H1 (cell line): Measurements from ENCODE around the gene DCTN2. TPM values are rescaled to one million over a fixed set of nuclear protein-coding genes. Genes with fewer than 3 reads are reported as not detected.

Experiments used
- CTCF ChIA-PET: fragments of 300-600 bp; sonication (Branson Sonifier 250); formaldehyde crosslinking; loops from one replicate; lab custom pipeline; 2021; ENCODE audit not compliant: partially characterized antibody; lab: Charles Lee
- POLR2A ChIA-PET: fragments of 300-600 bp; sonication (Branson Sonifier 250); formaldehyde crosslinking; loops from one replicate; lab custom pipeline; 2021; ENCODE audit warnings: inconsistent platforms; ENCODE audit not compliant: partially characterized antibody; lab: Charles Lee
- DNase-seq, 2 experiments: peaks; one replicate each; pipeline versions ENCODE4 v3.0.0 to v3.0.0-alpha.2; 2010 to 2022; ENCODE audit warnings: low spot score in 2 of 2, low read depth in 1 of 2, mixed read lengths in 1 of 2
- FAIRE-seq: peaks from 2 replicates; lab custom pipeline; 2011; peaks lifted over from hg19 to GRCh38; lab: Jason Lieb, UNC
- H2AFZ ChIP-seq: 2 replicates; pipeline ENCODE4 v1.8.1; 2012; ENCODE audit warnings: low read length, inconsistent platforms
- H2AK5ac ChIP-seq: 2 replicates; pipeline ENCODE4 v1.6.1; 2013; ENCODE audit warnings: low read depth, low read length
- H2BK120ac ChIP-seq: replicated peaks from 2 replicates; pipeline ENCODE3; 2013; ENCODE audit warnings: low read depth, low read length, inconsistent platforms
- H2BK12ac ChIP-seq: 2 replicates; pipeline ENCODE4 v1.6.1; 2013; ENCODE audit warnings: low read depth, low read length
- H2BK15ac ChIP-seq: 2 replicates; pipeline ENCODE4 v1.6.1; 2013; ENCODE audit warnings: low read length
- H2BK20ac ChIP-seq: 2 replicates; pipeline ENCODE4 v1.6.1; 2013; ENCODE audit warnings: low read length
- H2BK5ac ChIP-seq: 2 replicates; pipeline ENCODE4 v1.6.1; 2013; ENCODE audit warnings: low read depth, low read length
- H3K14ac ChIP-seq: 2 replicates; pipeline ENCODE4 v1.6.1; 2013; ENCODE audit warnings: inconsistent platforms; ENCODE audit not compliant: insufficient read length
- H3K18ac ChIP-seq: 2 replicates; pipeline ENCODE4 v1.6.1; 2013; ENCODE audit warnings: low read length; ENCODE audit errors: extremely low read depth
- H3K23ac ChIP-seq: 2 replicates; pipeline ENCODE4 v1.6.1; 2013; ENCODE audit warnings: inconsistent platforms; ENCODE audit not compliant: insufficient read length
- H3K23me2 ChIP-seq: 2 replicates; pipeline ENCODE4 v1.6.1; 2013; ENCODE audit warnings: low read depth, low read length
- H3K27ac ChIP-seq: 2 replicates; pipeline ENCODE4 v1.6.1; 2011; ENCODE audit warnings: low read depth, low read length, inconsistent platforms
- H3K27me3 ChIP-seq, 4 experiments: replicated peaks in 1 of 4; 1 replicate in 1 of 4; 2 replicates in 3 of 4; pipeline versions ENCODE4 v1.6.1 to v1.8.1; 2011 to 2013; ENCODE audit warnings: low read length in 3 of 4, mild to moderate bottlenecking in 3 of 4, inconsistent platforms in 2 of 4, mixed read lengths in 2 of 4, moderate library complexity in 1 of 4; ENCODE audit not compliant: control insufficient read depth in 3 of 4, insufficient read depth in 3 of 4; ENCODE audit errors: extremely low read depth in 1 of 4
- H3K36me3 ChIP-seq, 4 experiments: 2 replicates each; pipeline versions ENCODE4 v1.6.1 to v1.8.1; 2011 to 2013; ENCODE audit warnings: mild to moderate bottlenecking in 4 of 4, low read length in 3 of 4, moderate library complexity in 2 of 4, control low read depth in 1 of 4, inconsistent platforms in 1 of 4; ENCODE audit not compliant: insufficient read depth in 4 of 4, control insufficient read depth in 2 of 4
- H3K4ac ChIP-seq: replicated peaks from 2 replicates; pipeline ENCODE3; 2013; ENCODE audit warnings: low read length, low read depth, mixed read lengths, inconsistent platforms; ENCODE audit not compliant: insufficient read length
- H3K4me1 ChIP-seq, 4 experiments: replicated peaks in 1 of 4; 1 replicate in 1 of 4; 2 replicates in 3 of 4; pipeline versions ENCODE4 v1.6.1 to v1.8.1; 2011 to 2013; ENCODE audit warnings: low read length in 3 of 4, inconsistent platforms in 2 of 4, mixed read lengths in 1 of 4; ENCODE audit not compliant: insufficient read depth in 4 of 4, control insufficient read depth in 3 of 4
- H3K4me2 ChIP-seq, 2 experiments: 2 replicates each; pipeline versions ENCODE4 v1.6.1 to v1.8.1; 2011 to 2013; ENCODE audit warnings: low read depth in 2 of 2, low read length in 2 of 2, control low read depth in 1 of 2, inconsistent platforms in 1 of 2, mild to moderate bottlenecking in 1 of 2; ENCODE audit not compliant: insufficient read depth in 1 of 2
- H3K4me3 ChIP-seq, 4 experiments: fragments of 200-600, 300-600 bp in 1 of 4; sonication (generic), shearing (Covaris generic), sonication (Bioruptor Twin) in 1 of 4; 2 replicates each; pipeline versions ENCODE4 v1.5.1 to v1.8.1; 2011 to 2016; ENCODE audit warnings: low read length in 4 of 4, low read depth in 3 of 4, control low read depth in 2 of 4, inconsistent platforms in 2 of 4, mild to moderate bottlenecking in 2 of 4, mixed read lengths in 1 of 4, moderate library complexity in 1 of 4; ENCODE audit not compliant: insufficient read depth in 2 of 4; ENCODE audit errors: extremely low read depth in 1 of 4
- H3K56ac ChIP-seq: replicated peaks from 2 replicates; pipeline ENCODE3; 2013; ENCODE audit warnings: low read depth, mild to moderate bottlenecking, mixed read lengths, low read length, inconsistent platforms; ENCODE audit not compliant: insufficient read length
- H3K79me1 ChIP-seq: 2 replicates; pipeline ENCODE4 v1.6.1; 2013; ENCODE audit warnings: low read depth, low read length, control low read depth
- H3K79me2 ChIP-seq, 2 experiments: 2 replicates each; pipeline versions ENCODE4 v1.6.1 to v1.8.1; 2012 to 2013; ENCODE audit warnings: low read length in 2 of 2, mild to moderate bottlenecking in 2 of 2, inconsistent platforms in 1 of 2; ENCODE audit not compliant: insufficient read depth in 2 of 2, control insufficient read depth in 1 of 2
- H3K9ac ChIP-seq, 4 experiments: replicated peaks in 1 of 4; 1 replicate in 1 of 4; 2 replicates in 3 of 4; pipeline versions ENCODE4 v1.6.1 to v1.8.1; 2011 to 2013; ENCODE audit warnings: low read depth in 3 of 4, low read length in 3 of 4, control low read depth in 2 of 4, mild to moderate bottlenecking in 2 of 4, moderate library complexity in 2 of 4, inconsistent platforms in 1 of 4; ENCODE audit errors: extremely low read depth in 1 of 4
- H3K9me3 ChIP-seq, 2 experiments: 2 replicates each; pipeline versions ENCODE4 v1.6.1 to v1.8.1; 2012 to 2013; ENCODE audit warnings: mild to moderate bottlenecking in 2 of 2, moderate library complexity in 2 of 2, control low read depth in 1 of 2, inconsistent platforms in 1 of 2, low read depth in 1 of 2, low read length in 1 of 2, mixed read lengths in 1 of 2; ENCODE audit not compliant: insufficient read depth in 2 of 2
- H4K20me1 ChIP-seq, 2 experiments: replicated peaks in 1 of 2; 2 replicates each; pipeline versions ENCODE3 to v1.8.1; 2011 to 2013; ENCODE audit warnings: inconsistent platforms in 2 of 2, low read length in 2 of 2, mild to moderate bottlenecking in 1 of 2; ENCODE audit not compliant: insufficient read depth in 2 of 2, control insufficient read depth in 1 of 2
- H4K5ac ChIP-seq: 2 replicates; pipeline ENCODE4 v1.6.1; 2013; ENCODE audit warnings: low read length, low read depth, mixed read lengths, inconsistent platforms; ENCODE audit not compliant: insufficient read length
- H4K8ac ChIP-seq: 2 replicates; pipeline ENCODE4 v1.8.0; 2013; ENCODE audit warnings: mild to moderate bottlenecking, moderate library complexity, low read length, inconsistent platforms; ENCODE audit not compliant: insufficient read depth; ENCODE audit errors: extremely low read depth
- H4K91ac ChIP-seq: replicated peaks from 2 replicates; pipeline ENCODE3; 2013; ENCODE audit warnings: low read length, mixed read lengths, inconsistent platforms; ENCODE audit not compliant: insufficient read length
- ASH2L ChIP-seq: fragments of 200-600, 300-600 bp; sonication (generic); IDR thresholded peaks from one replicate; pipeline ENCODE4 v1.7.1; 2017; ENCODE audit warnings: low read length
- BACH1 ChIP-seq: IDR thresholded peaks from 2 replicates; pipeline ENCODE4 v1.6.1; 2012; ENCODE audit warnings: low read length, improper control_type of control experiment
- CBX8 ChIP-seq: fragments of 300-800, 300-1000 bp; sonication (generic); IDR thresholded peaks from 2 replicates; pipeline ENCODE4 v1.7.1; 2016; ENCODE audit warnings: low read depth, low read length, borderline replicate concordance
- FOSL1 ChIP-seq: IDR thresholded peaks from 2 replicates; pipeline ENCODE4 v1.6.1; 2011; ENCODE audit warnings: mild to moderate bottlenecking, low read depth, low read length, moderate library complexity; ENCODE audit not compliant: insufficient read depth
- JUND ChIP-seq: IDR thresholded peaks from 2 replicates; pipeline ENCODE4 v1.6.1; 2011; ENCODE audit warnings: mild to moderate bottlenecking, improper control_type of control experiment, low read length
- PHF8 ChIP-seq: fragments of 200-600 bp; sonication (generic); conservative IDR thresholded peaks from 2 replicates; pipeline ENCODE4 v1.7.1; 2012; ENCODE audit warnings: low read depth, mild to moderate bottlenecking, inconsistent platforms, low read length, moderate library complexity
- POLR2AphosphoS5 ChIP-seq: IDR thresholded peaks from 2 replicates; pipeline ENCODE4 v1.6.1; 2011; ENCODE audit warnings: low read depth, low read length
- TEAD4 ChIP-seq: IDR thresholded peaks from 2 replicates; pipeline ENCODE4 v1.6.1; 2012; ENCODE audit warnings: low read depth, low read length, inconsistent platforms, mixed read lengths
- polyA plus RNA-seq, 7 experiments: library from polyadenylated mRNA; depleted of rRNA in 3 of 7; stranded (reverse) in 5 of 7; unstranded in 2 of 7; fragments of >200 nt in 5 of 7; fragments of 200-250 nt in 2 of 7; gene quantifications; 1 replicate in 5 of 7; 2 replicates in 1 of 7; 4 replicates in 1 of 7; pipeline versions ENCODE4 v1.2.1 to v1.2.3, GENCODE V29; 2011 to 2013; ENCODE audit warnings: missing spikeins in 2 of 7, mixed read lengths in 2 of 7
- total RNA-seq: library from RNA; stranded (reverse); fragmentation: NEBNext Ultra II Directional; extraction: Animal tissue kit (Norgen Biotek cat#: 25700); gene quantifications from 2 replicates; pipeline ENCODE4 v1.2.1, GENCODE V29; 2021
- TF ChIP-seq, protein P1 (sequence below), 3 experiments: IDR thresholded peaks; 1 replicate in 2 of 3; 2 replicates in 1 of 3; pipeline versions ENCODE4 v1.5.1 to v1.6.1; 2011; ENCODE audit warnings: low read length in 3 of 3, mild to moderate bottlenecking in 3 of 3, inconsistent platforms in 2 of 3, low read depth in 1 of 3, moderate library complexity in 1 of 3; ENCODE audit not compliant: insufficient read depth in 1 of 3; ENCODE audit errors: control extremely low read depth in 1 of 3

The DCTN2 gene
- total and polyA plus RNA-seq, 2 of the 8 experiments (the other 6 are each of a cell fraction or from before 2014, with no cell fraction given), result 90.3 to 91.9 TPM

DNA sequence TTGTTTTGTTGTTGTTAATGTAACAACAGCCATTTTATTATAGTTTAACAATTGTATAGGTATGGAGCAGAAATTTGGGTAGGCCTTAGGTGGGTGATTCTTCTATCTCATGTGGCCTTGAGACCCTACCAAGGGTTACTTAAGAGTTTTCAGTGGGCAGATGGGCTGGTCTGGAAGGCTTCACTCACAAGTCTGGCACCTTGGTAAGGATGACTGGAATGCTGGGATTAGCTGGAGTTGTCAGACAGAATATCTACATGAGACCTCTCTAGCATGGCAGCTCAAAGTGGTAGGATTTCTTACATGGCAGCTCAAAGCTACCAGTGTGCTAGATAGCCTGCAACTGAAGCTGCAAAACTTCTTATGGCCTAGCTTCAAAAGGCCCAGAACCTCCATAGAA lies 61.3 kb downstream of the DCTN2 start:
- Histone ChIP-seq H2BK120ac (no peak overlapping the region), H3K4me1 (peaks cover 0 to 7% (median 2%) of the 10 kb centered on the region in 4 experiments; a peak in 6 of 7 replicates), H3K4ac (no peak overlapping the region), H2AK5ac (no peak overlapping the region), H3K79me1 (peaks cover 8% of the 10 kb centered on the region; the same call in 1 of the 2 replicates), H4K20me1 (no peaks in the 10 kb centered on the region), H3K4me2 (no peak overlapping the region), H3K27ac (no peak overlapping the region), H2BK5ac (no peak overlapping the region), H2BK20ac (no peak overlapping the region), H3K4me3 (no peak overlapping the region), H3K18ac (no peak overlapping the region), H2BK12ac (no peak overlapping the region), H3K23ac (no peak overlapping the region), H3K9ac (no peak overlapping the region), H3K36me3 (peaks cover 5 to 19% (median 17%) of the 10 kb centered on the region in 4 experiments), H3K27me3 (no peaks in the 10 kb centered on the region), H3K23me2 (peaks cover 5% of the 10 kb centered on the region; the same call in 1 of the 2 replicates), H4K91ac (no peak overlapping the region), H3K79me2 (peaks cover 14 to 25% of the 10 kb centered on the region in 2 experiments), H2AFZ (no peak overlapping the region), H3K9me3 (no peaks in the 10 kb centered on the region), H3K14ac (no peak overlapping the region), H3K56ac (no peak overlapping the region), H4K8ac (no peak overlapping the region), H4K5ac (no peak overlapping the region), H2BK15ac (no peak overlapping the region)
- DNase-seq (no peak), FAIRE-seq (no peak)
- no peak for TF ChIP-seq TEAD4
- no peak for TF ChIP-seq FOSL1
- no peak for TF ChIP-seq POLR2AphosphoS5
- no peak for TF ChIP-seq ASH2L
- TF ChIP-seq, protein P1, sequence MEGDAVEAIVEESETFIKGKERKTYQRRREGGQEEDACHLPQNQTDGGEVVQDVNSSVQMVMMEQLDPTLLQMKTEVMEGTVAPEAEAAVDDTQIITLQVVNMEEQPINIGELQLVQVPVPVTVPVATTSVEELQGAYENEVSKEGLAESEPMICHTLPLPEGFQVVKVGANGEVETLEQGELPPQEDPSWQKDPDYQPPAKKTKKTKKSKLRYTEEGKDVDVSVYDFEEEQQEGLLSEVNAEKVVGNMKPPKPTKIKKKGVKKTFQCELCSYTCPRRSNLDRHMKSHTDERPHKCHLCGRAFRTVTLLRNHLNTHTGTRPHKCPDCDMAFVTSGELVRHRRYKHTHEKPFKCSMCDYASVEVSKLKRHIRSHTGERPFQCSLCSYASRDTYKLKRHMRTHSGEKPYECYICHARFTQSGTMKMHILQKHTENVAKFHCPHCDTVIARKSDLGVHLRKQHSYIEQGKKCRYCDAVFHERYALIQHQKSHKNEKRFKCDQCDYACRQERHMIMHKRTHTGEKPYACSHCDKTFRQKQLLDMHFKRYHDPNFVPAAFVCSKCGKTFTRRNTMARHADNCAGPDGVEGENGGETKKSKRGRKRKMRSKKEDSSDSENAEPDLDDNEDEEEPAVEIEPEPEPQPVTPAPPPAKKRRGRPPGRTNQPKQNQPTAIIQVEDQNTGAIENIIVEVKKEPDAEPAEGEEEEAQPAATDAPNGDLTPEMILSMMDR (IDR thresholded peaks at IDR 0.05; ENCODE audit: control extremely low read depth in 1 of 3, insufficient read depth in 1 of 3, low read depth in 1 of 3, low read length in 3 of 3), result no peak
- no peak for TF ChIP-seq JUND
- no peak for TF ChIP-seq BACH1
- no peak for TF ChIP-seq CBX8
- no peak for TF ChIP-seq PHF8
- CTCF ChIA-PET, result interaction anchor here (0.7 to 25.1 kb wide), 5 partner anchors 10 to 260 kb away, joined by 3 to 441 read pairs (median 4); partner anchors contain the start of genes GLI1 and INHBE
- POLR2A ChIA-PET, result no interaction called here
